Mesothelial cell of epicardium (in vitro differentiated cells): Measurements from ENCODE around the gene CLIC6. TPM values are rescaled to one million over a fixed set of nuclear protein-coding genes. Genes with fewer than 3 reads are reported as not detected.

ENCODE experiments used
- DNase-seq, 2 experiments: peaks; one replicate each; pipeline ENCODE4 v3.0.0; 2021; ENCODE audit warnings: low spot score in 2 of 2; ENCODE audit not compliant: unreplicated experiment in 2 of 2
- H3K27ac Mint-ChIP-seq: 2 replicates; pipeline ENCODE4 v1.8.0; 2021; ENCODE audit warnings: mixed read lengths
- H3K27me3 Mint-ChIP-seq: 2 replicates; pipeline ENCODE4 v1.8.0; 2021; ENCODE audit warnings: low read depth, mixed read lengths
- H3K36me3 Mint-ChIP-seq: 2 replicates; pipeline ENCODE4 v1.8.0; 2021; ENCODE audit warnings: mixed read lengths
- H3K4me1 Mint-ChIP-seq: 2 replicates; pipeline ENCODE4 v1.8.0; 2021; ENCODE audit warnings: mixed read lengths
- H3K4me3 Mint-ChIP-seq: 2 replicates; pipeline ENCODE4 v1.8.0; 2021; ENCODE audit warnings: mild to moderate bottlenecking, moderate library complexity, mixed read lengths
- H3K9me3 Mint-ChIP-seq: 2 replicates; pipeline ENCODE4 v1.8.0; 2021; ENCODE audit warnings: mixed read lengths
- CTCF ChIP-seq: fragments of 200-600 bp; sonication (generic); IDR thresholded peaks from one replicate; pipeline ENCODE4 v1.5.0; 2021; ENCODE audit warnings: antibody characterized with exemption; ENCODE audit not compliant: unreplicated experiment
- total RNA-seq: library from RNA; stranded (reverse); gene quantifications from 3 replicates; pipeline ENCODE4 v1.2.1, GENCODE V29; 2021

The CLIC6 gene
- total RNA-seq, 1 donor from 2014 or later = 1.4 TPM

DNA sequence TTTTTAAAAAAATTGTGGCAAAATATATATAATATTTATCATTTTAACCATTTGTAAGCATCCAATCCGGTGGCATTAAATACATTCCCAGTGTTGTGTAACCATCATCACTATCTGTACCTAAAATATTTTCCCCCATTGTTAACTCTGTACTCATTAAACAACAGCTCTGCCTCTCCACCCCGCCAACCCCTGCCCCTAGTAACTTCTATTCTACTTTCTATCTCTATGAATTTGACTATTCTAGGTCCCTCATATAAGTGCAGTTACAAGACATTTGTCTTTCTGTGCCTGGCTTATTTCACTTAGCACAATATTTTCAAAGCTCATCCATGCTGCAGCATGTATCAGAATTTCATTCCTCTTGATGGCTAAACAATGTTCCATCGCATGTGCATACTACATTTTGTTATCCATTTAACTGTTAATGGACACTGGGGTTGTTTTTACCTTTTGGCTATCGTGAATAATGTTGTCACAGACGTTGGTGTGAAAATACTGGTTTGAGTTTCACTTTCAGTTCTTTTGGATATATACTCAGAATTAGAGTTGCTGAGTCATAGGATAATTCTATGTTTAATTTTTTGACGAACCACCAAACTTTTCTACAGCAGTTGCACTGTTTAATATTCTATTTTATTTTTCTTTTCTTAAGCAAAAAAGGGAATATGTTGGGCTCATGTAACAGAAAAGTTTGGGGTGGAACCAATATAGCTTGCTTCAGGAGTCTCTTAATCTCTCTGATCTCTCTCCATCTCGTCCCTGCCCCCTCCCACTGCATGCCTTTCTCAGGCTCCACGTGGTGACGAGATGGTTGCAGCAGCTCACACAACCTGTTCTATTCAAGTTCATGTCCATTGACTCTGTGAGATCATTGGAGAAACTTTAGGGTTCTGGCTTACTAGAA lies 28.7 kb upstream of the CLIC6 start:
- no peak overlapping the region for H3K4me3 Mint-ChIP-seq
- no peak for TF ChIP-seq CTCF
- peaks cover 12% of the 10 kb centered on the region for H3K27me3 Mint-ChIP-seq
- no peaks in the 10 kb centered on the region for H3K36me3 Mint-ChIP-seq
- H3K27ac Mint-ChIP-seq = no peak overlapping the region
- no peak for DNase-seq
- peaks cover 6% of the 10 kb centered on the region for H3K9me3 Mint-ChIP-seq
- no peaks in the 10 kb centered on the region for H3K4me1 Mint-ChIP-seq

- DNase-seq = no peak
- Mint-ChIP-seq H3K4me1 (no peaks in the 10 kb centered on the region), H3K27me3 (peaks cover 12% of the 10 kb centered on the region), H3K36me3 (no peaks in the 10 kb centered on the region), H3K4me3 (no peak overlapping the region), H3K9me3 (peaks cover 7% of the 10 kb centered on the region), H3K27ac (no peak overlapping the region)
- TF ChIP-seq CTCF = no peak
These were observed 27.9 kb upstream of the CLIC6 start for GRCh38 chr21:34640858-34641257.

- no peak for DNase-seq
- Mint-ChIP-seq H3K36me3 (no peaks in the 10 kb centered on the region), H3K27me3 (peaks cover 6% of the 10 kb centered on the region), H3K4me1 (peaks cover 3% of the 10 kb centered on the region), H3K4me3 (no peak overlapping the region), H3K27ac (no peak overlapping the region), H3K9me3 (peaks cover 7% of the 10 kb centered on the region)
- no peak for TF ChIP-seq CTCF
These were observed 26.4 kb upstream of the CLIC6 start for GRCh38 chr21:34642211-34643075.

GRCh38 chr21:34644825-34645224 lies 24.0 kb upstream of the CLIC6 start:
- H3K27ac Mint-ChIP-seq = no peak overlapping the region
- DNase-seq = no peak
- TF ChIP-seq CTCF = no peak
- H3K9me3 Mint-ChIP-seq = peaks cover 6% of the 10 kb centered on the region
- no peak overlapping the region for H3K4me3 Mint-ChIP-seq
- peaks cover 16% of the 10 kb centered on the region for H3K27me3 Mint-ChIP-seq
- peaks cover 15% of the 10 kb centered on the region for H3K4me1 Mint-ChIP-seq
- no peaks in the 10 kb centered on the region for H3K36me3 Mint-ChIP-seq

DNA sequence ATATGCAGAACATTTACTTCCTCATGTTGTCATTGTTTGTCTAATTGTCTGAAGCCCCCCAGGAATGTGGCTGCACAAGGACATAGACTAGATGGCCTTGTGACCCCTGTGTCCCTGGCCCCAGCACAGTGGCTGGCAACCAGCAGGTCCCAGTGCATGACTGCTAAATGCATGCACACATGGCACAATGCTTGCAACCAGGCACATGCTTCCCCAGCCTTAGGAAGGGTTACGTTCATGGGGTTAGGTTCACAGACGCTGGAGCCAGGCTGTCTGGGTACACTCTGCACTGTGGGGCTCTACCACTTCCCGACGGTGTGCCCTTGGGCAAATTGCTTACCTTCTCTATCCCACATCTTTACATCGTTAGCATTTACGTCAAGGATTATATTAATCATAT lies 21.2 kb upstream of the CLIC6 start:
- H3K4me1 Mint-ChIP-seq = peaks cover 15% of the 10 kb centered on the region
- no peak overlapping the region for H3K27ac Mint-ChIP-seq
- no peak overlapping the region for H3K4me3 Mint-ChIP-seq
- peaks cover 20% of the 10 kb centered on the region for H3K27me3 Mint-ChIP-seq
- H3K9me3 Mint-ChIP-seq = peaks cover 11% of the 10 kb centered on the region
- TF ChIP-seq CTCF = no peak
- H3K36me3 Mint-ChIP-seq = no peaks in the 10 kb centered on the region
- no peak for DNase-seq
